Erythroblast (primary cell): ENCODE results near the gene ZNF366.

Experiments used
- GATA1 ChIP-seq: IDR thresholded peaks from 2 replicates; pipeline ENCODE4 v1.6.1; 2011; ENCODE audit warnings: low read depth, mild to moderate bottlenecking, control low read depth, low read length, moderate library complexity
- POLR2A ChIP-seq: IDR thresholded peaks from 2 replicates; pipeline ENCODE4 v1.6.1; 2011; ENCODE audit warnings: mild to moderate bottlenecking, low read length

GRCh38 chr5:72415616-72416325 lies 91.4 kb downstream of the ZNF366 start:
- no peak for TF ChIP-seq POLR2A
- TF ChIP-seq GATA1, result no peak
